HG02981 (cell line): ENCODE data around the gene BAIAP2L2.

ENCODE experiments used
- ATAC-seq: cut with Tn5 transposase; IDR thresholded peaks from one replicate; pipeline ENCODE4 v1.9.1; 2021; ENCODE audit warnings: mild to moderate bottlenecking, moderate library complexity; ENCODE audit not compliant: unreplicated experiment

Gene BAIAP2L2

DNA sequence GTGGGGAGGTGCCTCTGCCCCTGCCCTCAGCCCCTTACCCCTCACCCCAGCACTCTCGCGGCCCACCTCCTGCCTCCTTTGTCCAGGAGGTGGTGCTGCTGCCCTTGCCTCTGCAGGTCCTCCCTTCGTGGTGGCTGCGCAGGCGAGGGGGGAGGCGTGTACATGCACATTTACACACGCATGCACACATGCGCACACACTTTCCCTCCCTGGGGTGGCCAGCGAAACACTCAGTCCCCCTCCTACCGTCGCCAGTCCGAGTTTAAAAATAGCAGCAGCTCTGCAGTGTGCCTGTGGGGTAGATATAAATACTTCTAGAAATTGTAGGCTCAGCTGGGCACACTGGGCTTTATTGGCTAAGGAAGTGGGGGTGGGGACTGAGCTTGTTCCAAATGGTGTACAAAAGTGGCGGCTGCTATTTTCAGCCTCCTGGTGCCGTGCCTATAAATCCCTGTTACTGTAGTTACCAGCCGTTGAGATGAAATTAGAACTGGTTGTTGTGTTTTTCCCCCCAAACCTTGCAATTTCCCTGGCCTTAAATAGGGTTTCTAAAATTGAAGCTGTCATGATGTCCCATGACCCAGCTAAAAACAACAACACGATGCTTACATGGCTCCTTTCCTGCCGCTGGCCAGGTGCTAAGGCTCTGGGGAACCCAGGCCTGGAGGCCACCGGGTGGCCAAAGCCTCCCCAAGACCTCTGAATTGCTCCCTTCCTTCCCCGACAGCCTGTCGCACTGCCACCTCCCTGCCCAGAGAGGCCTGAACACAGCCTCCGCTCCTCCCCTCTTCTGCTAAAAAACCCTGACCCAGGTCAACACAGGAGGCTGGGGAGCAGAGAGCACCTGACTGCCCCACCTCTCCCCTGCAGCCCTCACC, 40.9 kb downstream of the BAIAP2L2 start:
- no peak for ATAC-seq

DNA sequence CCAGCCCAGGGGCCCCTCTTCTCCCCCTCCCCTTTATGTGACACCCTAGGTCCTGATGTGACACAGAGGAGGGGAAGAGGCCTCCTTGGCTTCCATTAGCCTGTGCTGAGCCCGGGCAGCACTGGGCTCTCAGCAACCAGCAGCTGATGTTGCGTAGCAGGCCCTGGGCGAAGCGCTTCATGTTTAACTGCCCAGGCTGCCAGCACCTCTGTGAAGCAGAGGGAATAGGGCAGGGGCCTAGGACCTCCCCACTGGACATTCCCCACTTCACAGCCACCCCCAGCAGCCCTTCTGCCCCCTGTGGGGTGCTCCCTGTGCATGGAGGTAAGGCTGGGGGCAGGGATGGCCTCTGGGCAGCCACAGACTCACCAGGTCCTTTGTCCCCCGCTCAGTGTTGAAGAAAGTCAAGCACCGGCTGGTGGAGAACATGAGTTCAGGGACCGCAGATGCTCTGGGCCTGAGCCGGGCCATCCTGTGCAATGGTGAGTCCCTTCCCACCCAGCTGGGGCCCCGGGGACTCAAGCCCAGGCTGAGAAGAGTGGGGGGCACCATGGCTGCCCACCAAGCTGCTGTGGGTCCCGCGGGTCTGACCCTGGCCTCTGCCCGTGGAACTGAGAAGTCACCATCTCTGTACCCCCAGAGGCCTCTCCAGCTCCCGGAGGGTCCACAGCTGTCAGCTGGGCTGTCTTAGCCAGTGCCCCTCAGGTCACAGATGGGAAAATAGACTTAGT, 41.7 kb downstream of the BAIAP2L2 start:
- ATAC-seq: no peak

DNA sequence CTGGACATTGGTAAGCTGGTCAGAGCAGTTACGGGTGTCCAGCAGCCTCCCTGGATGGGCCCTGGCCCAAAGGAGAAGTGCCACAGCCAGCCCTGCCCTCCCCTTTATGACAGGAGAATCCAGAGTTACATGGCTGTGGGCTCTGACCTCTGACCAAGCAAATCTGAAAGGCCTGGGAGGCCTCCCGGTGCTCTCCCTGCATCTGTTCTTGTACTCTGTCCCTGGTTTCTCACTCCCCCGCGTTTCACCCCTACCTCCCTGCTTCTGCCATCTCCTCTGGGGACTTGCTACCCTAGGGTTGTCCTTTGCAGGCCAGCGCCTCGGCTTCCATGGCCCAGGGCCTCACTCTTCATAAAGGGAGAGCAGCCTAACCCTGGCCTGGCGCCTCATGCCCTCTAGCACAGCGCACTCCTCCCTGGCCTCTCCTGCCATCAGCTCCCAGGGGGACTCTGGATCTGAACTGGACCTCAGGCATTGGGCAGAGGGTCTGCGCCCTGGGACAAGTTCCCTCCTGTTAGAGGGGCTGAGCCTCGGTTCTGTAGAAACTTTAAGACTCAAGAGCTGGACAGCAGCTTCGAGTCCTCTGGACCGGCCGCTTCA, 42.6 kb downstream of the BAIAP2L2 start:
- no peak for ATAC-seq

DNA sequence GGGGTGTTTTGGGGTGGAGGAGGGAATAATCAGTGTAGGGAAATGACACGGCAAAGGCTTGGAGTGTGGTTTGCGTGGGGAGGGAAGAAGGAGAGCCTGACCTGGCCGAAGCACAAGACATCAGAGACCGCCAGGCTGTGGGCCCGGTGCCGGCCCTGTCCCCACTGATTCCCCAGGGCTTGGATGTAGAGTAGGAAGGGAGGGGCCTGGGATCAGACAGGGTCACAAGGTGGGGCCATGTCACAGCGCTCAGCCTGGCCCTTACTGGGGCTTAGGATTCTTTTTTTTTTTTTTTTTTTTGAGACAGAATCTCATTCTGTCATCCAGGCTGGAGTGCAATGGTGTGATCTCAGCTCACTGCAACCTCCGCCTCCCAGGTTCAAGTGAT, 43.5 kb downstream of the BAIAP2L2 start:
- ATAC-seq: no peak

DNA sequence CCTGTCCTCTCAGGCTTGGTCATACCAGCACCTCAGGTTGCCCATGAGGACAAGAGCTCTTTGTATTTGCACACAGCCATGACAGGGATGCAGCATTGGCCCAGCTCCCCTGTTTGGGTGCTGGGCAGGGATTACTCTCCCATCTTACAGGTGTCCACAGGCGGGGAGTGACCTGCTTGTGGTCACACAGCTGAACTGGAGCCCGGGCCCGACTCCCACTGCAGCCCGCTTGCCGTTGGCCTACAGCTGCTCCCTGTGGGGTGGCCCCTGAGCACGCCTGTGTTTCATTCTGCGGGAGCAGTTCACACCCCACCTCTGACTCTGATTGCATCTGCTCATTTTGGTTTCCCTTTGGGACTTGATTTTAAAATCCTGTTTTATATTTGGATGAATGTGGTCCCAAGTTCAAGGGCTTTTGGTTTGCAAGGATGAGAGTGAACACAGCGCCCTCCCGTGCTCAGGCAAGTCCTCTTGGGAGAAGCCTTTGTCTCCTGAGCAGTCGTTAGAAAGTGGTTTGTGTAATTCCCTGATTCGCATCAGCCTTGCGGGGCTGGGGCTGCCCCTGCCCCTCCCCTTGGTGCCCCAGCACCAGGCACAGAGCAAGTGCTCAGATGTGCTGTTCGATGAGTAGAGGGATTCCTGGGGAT, 44.0 kb downstream of the BAIAP2L2 start:
- ATAC-seq: no peak

DNA sequence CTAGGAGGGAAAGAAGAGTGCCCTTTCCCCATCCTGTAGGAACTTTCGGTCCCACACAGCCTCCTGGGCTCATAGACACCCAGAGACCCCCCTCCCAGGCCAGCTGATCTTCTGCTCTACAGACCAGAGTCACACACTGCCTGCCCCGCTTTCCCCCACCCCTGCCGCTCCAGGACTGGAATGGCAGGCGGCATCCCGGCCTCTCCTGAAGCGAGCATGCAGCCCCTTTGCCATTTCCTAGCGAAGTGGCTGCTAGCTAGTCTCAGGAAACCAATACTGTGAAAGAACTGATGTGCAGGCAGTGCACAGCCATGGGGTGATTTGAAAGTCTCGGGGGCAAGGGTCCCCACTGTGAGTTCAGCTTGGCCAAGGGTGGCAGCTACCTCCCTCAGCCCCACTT, 44.9 kb downstream of the BAIAP2L2 start:
- no peak for ATAC-seq

DNA sequence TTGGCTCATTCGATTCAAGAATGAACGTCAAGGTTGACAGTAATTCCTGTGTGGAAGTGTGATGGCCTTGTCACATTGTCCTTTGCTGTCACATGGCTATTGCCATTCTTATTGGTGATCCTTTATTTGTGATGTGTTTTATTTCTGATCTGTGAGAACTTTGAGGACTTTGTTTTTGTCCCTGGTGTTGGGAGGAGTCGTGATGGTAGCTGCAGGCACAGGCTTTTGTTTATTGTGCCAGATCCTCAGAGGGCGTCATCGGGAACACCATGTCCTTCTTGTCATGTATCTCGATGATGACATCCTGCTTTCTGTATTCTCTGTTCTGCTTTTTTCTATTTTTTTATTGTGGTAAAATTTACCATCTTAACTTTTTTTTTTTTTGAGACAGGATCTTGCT, 47.7 kb downstream of the BAIAP2L2 start:
- ATAC-seq: no peak

DNA sequence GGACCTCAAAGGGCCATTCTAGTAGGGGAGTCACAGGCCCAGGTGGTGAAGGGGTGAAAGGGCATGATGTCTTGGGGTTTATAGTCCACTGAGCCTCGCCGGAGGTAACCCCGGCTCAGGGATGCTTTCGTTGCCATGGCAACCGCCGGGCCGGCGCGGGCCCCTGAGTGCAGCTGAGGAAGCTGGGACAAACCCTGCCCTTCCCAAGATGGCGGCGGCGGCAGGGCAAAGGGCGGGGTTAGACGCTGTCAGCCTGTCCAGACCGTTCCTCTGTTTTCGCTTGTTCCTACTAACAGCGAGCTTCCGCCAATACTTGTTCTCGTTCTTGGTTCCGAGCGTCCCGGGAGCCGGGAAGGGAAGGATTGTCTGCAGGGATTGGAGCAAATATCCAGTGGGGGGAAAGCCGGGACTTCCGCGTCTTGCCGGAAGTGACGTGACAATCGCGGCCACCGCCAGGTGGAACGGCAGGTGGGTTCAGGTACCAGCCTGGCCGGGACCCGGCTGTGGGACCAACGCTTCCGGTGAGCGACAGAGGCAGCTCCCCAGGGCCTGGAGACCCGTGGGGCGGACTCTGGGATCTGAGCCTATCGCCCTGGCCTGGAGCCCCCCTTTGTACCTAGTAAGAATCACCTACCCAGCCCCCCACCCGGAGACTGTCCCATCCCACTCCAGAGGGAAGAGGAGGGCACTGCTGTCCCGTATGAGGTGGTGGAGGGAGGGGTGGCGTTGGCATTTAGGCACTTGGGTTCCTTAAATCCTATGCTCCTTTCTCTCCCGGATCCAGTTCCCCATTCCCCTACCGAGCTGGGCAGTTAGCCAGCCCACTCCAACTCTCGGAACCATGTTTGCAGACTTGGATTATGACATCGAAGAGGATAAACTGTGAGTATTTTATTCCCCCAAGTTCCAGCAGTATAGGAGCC, 53.3 kb downstream of the BAIAP2L2 start, which contains the start of gene PICK1:
Gene PICK1, plus strand, starts transcription at position 436 of the 923 bp plus-strand sequence. Its CDS starts 406 bp downstream, at position 842.
- ATAC-seq: no peak

DNA sequence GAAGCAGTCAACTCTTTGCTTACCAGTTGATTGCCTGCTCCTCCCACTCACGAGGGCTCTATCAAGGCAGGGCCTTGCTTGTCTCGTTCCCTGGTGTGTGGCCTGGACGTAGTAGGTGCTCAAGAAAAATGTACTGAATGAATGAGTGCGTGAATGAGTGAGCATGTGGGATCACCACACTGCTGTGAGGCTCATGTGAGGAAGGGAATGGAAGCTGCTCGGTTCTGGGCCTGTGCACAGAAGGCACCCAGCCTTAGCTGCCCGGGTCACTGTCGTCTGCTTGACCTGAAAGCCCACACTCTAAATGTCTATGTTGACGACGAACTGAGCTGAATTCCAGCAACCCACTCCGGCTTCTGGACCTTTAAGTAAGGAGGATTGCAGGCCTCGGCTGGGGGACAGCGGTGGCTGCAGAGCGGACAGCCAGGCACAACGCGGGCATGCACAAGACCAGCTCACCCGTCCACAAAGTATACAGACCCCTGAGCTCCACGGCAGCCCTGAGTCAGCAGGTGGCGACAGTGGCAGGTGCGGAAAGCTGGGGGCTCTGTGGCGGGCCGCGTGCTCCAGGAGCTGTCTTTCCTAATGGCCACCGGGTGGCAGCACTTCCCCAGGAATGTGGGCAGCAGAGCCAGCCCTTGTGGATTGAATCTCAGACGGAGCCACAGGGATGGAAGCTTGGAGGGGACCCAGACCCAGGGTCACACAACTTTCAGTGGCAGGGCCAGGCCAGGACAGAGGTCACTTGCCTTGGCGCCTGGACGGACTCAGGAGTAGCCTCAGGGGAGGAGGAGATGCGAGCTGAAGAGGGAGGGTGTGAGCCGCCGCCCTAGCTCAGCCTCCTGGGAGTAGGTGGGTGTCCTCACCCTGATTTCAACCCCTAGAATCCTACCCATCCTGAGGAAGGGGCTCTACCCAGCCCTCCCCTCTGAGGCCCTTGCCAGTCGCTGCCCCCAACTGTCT, 58.3 kb downstream of the BAIAP2L2 start:
- ATAC-seq: peak; percentile 48

DNA sequence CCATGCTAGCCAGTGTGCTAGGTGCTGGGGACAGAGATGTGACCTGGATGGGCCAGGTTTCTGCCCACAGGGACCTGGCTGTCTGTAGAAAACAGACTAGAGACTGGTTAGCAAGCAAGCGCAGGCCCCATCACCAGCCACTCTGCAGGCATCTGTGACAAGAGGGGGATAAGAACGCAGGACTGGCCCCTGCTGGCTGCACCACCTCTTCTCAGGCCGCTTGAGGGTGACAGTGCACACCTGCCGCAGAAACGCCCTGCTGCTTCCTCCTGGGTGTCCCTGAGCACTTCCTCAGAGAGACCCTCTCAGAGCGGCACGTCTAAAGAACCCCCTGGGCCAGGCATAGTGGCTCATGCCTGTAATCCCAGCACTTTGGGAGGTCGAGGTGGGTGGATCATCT, 59.2 kb downstream of the BAIAP2L2 start:
- ATAC-seq: no peak

DNA sequence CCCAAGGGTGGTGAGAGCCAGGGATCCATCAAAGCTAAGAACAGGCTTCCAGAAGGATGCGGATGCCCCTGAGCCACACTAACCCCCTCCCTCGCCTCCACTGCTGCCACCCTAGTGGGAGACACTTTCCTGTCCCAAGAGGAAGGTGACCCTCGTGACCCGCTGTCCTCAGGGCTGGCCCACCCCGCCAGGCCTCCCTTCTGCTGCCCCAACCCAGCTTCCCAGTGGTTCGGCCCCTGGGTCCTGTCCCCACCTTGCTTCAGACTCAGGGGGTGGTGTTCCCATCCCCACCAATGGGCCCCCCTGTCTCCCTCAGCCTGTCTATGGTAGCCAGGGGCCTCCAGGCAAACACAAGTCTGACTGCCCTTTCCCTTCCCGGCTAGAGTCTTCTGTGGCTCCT, 59.8 kb downstream of the BAIAP2L2 start:
- ATAC-seq: no peak

DNA sequence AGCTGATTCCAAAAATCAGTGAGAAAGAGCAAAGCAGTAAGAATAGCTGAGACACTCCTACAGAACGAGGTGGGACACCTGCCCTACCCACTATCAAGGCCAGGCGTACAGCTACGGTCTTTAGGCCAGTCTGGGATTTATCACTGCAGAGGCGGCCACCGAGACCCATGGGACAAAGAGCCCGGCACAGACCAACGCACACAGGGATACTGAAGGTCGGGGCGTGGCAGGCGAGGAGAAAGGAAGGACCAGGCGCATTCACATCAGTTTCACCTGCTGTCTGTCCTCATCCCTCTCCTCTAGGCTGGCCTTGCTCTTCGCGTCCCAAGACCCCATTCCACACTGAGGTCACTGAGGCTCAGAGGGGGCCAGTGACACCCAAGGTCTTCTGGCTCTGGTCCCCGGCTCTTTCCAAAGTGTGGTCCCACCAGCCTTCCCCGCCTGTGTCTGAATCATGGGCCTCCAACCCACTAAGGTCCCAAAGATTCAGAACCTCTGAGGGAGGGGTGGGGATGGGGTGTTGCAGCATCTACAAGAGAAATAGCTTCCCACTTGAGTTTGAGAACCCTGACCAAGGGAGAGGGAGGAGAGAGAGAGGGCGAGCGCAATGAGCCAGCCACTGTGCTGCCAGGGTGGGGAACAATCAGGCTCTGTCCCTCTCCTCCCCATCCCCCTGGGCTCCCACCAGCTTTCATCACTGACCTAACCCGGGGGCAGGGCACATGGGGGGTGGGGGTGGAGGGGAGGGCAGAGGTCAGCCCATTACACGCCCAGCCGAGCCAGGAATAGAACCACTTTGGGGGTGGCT, 60.5 kb downstream of the BAIAP2L2 start:
- ATAC-seq: no peak

DNA sequence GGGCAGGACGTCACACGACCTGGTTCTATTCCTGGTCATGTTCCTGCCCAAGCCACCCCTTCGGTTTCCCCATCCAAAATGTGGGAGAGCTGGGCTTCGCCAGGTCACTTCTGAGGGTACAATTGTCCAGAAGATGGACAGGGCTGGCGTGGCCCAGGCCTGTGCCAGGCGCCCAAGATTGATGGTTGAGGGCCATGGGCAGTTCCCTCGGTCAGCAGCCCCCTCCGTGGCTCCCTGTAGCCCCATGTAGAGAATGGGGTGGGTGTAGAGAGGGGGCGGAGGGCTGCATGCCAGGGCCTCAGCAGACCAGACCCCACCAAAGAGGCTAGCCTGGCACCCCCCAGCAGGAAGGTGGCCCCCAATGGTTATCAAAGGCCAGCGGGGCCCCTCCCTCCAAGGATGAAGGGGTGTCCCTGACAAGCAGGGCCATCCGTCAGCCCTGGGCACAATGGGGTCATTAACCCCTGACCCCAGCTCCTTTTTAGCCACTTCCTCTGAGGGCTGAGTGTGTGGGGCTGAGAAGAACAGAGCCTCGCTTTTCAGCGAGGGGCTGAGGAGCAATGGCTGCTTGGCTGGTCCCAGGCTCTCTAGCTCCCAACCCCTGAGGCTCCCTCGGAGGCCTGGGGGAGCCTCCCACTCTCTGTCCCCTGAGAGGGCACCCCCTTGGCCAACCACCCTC, 64.3 kb downstream of the BAIAP2L2 start:
- ATAC-seq: no peak

DNA sequence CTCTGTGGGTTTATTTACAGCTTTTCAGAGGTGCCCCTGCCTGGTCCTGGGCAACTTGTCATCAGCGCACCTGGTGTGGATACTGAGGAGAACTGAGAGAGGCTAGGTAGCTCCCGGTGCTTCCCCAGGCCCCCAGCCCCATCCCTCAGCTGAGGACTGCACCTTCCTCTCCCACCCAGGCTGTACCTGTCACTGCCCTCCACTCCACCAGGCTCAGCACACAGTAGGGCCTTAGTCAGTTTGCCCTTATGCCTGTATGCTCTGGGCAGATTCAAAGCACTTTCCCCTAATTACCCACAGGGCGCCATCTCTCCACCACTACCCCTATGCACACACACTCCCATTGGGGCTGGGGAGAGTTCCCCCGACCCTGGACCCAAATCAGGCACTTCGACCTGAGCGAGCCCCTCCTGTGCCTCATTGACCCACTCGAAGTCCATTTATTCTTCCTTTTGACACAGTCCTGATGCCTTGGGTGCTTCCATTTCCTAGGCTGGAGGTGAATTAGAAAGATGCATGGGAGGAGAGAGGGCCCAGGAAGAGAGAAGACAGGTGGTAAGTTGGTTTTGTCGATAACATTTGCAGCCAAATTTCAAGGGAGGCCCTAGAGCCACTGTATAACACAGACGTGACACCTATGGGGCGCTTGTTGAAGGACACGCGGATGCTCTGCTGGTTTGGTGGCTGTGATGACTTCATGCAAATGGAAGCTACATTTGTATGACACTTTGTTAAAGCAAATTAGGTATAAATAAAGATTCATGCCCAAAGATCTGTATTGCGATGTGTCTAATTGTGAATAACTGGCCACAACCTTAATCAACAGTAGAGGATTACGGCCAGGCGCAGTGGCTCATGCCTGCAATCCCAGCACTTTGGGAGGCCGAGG, 67.1 kb downstream of the BAIAP2L2 start:
- ATAC-seq: no peak

DNA sequence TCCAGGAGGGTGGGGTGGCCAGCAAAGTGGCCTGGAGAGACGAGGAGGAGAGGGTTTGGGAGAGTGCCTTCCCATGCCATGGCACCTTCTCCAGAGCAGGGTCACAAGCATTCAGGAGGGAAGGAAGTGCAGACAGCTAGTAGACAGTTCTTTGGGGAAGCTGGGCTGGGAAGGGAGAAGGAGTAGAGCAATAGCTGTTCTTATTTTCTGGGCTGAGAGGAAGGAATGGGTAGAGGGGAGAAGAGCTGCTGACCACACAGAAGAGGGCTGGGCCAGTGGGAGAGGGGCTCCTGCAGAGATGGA, 68.0 kb downstream of the BAIAP2L2 start:
- no peak for ATAC-seq

DNA sequence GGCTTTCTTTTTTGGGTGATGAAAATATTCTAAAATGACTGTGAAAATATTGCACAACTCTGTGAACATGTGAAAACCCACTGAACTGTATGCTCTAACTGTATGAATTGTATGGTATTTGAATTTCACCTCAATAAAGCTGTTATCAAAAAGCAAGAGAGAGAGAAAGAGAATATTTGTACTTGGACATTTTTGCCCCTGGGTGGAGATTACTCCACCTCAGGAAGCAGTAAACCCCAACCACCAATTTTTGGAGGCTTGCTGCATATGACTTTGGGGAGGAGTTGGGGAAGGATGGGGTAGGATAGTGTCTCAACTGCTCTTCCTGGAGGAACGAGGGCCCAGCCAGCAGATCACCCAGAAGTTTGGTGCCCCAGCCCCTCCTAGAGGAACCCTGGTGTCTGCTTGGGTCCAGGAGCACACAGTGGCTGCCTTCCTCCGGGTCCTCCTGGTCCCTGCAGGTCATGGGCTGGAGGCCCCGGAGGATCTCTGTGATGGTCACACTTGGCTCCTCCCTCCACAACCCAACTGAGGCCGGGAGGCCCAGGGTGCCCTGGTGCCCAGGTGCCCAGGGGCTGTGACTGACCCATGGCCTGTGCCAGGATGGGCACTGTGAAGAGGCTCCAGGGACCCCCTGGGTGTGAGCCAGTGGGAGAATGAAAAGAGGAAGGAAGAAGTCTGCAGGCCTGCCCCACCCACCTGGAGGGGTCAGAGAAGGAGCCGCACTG, 68.6 kb downstream of the BAIAP2L2 start:
- ATAC-seq: no peak
